Fibroblast of mammary gland (primary cell): ENCODE results near the gene PANX2.

ENCODE experiments used
- DNase-seq: peaks from one replicate; pipeline ENCODE4 v3.0.0-alpha.2; 2010; ENCODE audit warnings: low read depth
- H3K4me3 ChIP-seq: 2 replicates; pipeline ENCODE4 v1.5.1; 2011; ENCODE audit warnings: low read depth, mild to moderate bottlenecking, low read length, moderate library complexity; ENCODE audit not compliant: control insufficient read depth
- TF ChIP-seq, protein P1 (sequence below): conservative IDR thresholded peaks from 2 replicates; pipeline ENCODE4 v1.5.1; 2011; ENCODE audit warnings: low read depth, low read length, inconsistent platforms; ENCODE audit not compliant: control insufficient read depth, insufficient read depth

The PANX2 gene

DNA sequence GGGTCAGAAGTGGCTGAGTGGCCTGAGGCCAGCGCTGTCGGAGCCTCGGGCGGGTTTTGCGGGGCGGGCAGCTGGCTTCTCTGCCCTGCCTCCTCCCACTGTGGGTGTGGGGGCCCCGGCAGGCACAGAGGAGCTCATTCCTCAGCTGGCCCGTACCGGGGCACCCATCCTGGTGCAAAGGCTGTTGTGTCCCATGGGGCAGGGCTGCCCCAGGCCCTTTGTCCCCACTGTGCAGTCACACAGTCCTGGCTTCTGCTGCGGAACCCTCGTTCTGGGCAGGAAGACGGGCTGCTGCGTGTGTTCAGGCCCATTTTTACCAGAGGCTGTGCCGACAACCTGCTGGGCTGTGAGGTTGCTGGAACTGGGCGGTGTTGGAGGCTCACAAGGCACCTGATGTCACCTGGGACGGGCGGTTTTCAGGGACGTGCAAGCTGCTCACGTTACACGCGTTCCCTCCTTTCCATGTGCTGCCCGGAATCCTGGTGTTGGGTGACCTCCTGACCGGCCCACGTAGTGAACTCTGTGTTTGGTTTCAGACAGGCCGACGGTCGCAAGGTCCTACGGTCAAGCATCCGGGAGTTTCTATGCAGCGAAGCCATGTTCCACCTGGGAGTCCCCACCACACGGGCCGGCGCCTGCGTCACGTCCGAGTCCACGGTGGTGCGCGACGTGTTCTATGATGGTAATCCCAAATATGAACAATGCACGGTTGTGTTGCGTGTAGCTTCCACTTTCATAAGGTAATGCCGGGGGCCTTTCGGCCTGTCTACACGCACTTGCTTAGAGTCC, 35.4 kb downstream of the PANX2 start:
- H3K4me3 ChIP-seq: no peak overlapping the region
- DNase-seq: no peak
- TF ChIP-seq, protein P1, sequence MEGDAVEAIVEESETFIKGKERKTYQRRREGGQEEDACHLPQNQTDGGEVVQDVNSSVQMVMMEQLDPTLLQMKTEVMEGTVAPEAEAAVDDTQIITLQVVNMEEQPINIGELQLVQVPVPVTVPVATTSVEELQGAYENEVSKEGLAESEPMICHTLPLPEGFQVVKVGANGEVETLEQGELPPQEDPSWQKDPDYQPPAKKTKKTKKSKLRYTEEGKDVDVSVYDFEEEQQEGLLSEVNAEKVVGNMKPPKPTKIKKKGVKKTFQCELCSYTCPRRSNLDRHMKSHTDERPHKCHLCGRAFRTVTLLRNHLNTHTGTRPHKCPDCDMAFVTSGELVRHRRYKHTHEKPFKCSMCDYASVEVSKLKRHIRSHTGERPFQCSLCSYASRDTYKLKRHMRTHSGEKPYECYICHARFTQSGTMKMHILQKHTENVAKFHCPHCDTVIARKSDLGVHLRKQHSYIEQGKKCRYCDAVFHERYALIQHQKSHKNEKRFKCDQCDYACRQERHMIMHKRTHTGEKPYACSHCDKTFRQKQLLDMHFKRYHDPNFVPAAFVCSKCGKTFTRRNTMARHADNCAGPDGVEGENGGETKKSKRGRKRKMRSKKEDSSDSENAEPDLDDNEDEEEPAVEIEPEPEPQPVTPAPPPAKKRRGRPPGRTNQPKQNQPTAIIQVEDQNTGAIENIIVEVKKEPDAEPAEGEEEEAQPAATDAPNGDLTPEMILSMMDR: no peak

GRCh38 chr22:50206599-50206998, 36.1 kb downstream of the PANX2 start:
- DNase-seq: peak; percentile 76
- no peak overlapping the region for H3K4me3 ChIP-seq
- TF ChIP-seq, protein P1: peak; percentile 47

DNA sequence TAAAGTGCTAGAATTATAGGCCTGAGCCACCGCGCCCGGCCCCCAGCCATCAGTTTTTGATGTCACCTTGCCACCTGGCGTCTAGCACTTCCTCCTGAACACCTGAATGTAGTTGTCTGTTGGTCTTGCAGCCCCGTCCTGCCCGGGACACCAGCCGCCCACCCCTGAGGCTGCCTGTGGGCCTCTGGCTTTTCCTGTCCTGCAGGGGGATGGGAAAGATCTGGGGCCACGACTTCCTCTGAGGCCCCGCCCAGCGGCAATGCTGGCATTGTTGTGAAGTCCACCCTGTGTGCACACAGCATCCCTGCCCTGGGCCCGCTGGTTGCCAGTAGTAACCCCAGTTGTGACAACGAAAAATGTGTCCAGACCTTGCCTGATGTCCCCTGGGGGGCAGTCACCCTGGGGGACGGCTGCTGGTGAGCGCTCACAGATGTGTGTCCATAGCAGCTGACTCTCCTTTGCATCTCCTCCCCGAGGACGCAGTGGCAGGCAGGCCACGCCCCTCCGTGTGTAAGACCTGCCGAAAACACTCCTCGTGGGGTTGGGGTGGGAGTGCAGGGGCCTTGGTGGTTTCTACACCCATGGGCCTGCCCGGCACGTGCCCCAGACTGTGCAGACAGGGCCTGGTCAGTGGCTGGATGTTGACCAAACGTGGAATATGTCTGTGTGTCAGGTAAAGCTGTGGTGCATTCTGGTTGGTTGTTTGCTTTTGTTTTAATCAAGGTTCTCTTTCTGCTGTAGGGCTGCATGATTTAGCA, 37.0 kb downstream of the PANX2 start:
- no peak for DNase-seq
- TF ChIP-seq, protein P1: no peak
- H3K4me3 ChIP-seq: no peak overlapping the region

DNA sequence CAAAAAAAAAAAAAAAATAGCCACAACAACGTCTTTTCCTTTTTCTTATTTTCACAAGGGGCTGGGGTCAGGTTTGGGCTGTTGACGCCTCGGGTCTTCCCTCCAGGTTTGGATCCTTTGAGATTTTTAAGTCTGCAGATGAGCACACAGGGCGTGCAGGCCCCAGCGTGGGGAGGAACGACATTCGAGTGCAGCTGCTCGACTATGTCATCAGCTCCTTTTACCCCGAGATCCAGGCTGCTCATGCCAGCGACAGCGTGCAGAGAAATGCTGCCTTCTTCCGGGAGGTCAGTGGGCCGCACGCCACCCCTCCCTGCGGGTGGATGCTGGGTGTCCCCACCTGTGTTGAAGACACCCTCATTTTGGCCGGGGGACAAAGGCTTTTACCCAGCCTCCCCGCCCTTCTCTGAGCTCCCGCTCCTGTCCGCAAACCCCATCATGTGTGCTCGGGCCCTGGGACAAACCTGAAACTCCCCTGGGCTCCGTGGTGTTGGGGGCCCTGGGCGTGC, 38.0 kb downstream of the PANX2 start:
- no peak for DNase-seq
- no peak overlapping the region for H3K4me3 ChIP-seq
- TF ChIP-seq, protein P1: no peak

DNA sequence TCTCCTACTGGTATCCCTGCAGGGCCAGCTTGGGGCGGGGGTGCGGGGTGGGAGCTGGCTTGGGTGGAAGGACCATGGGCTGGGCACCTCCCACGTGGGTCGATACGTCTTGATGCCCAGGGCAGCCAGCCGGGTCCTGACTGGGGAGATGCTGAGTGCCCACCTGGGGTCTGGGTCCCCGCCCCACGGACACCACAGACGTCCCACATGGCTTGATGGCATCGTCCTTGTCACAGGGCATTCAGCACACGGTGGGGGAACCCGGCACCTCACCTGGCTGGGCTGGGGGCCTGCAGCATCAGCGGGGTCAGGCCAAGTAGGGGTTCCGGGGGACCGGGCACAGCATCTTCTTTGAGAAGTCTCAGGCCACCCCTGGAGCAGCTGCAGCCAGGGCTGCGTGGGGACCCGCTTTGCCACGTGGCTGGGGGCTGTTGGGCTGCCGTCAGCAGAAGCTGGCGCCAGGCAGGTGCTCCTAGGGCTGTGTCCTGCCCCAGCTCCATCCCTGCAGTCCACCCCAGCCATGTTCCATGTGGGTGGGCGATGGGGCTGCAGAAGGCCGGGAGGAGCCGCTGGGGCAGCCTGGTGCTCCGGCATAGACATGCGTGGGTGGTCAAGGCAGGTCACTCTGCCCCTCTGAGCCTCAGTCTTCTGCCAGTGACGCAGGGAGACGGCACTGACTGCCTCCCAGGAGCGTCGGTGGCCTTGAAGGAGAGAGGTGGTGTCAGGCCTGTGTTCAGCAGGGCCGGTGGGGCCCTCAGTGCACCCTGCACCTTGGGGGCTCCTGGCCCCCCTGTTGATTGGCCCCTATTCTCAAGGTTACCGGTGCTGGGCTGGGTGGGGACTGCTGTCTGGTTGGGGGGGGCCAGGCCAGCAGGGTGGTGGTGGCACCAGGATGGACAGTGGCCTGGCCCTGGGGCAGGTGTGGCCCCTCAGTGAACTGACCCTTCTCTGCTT, 38.7 kb downstream of the PANX2 start:
- TF ChIP-seq, protein P1: no peak
- H3K4me3 ChIP-seq: no peak overlapping the region
- no peak for DNase-seq

DNA sequence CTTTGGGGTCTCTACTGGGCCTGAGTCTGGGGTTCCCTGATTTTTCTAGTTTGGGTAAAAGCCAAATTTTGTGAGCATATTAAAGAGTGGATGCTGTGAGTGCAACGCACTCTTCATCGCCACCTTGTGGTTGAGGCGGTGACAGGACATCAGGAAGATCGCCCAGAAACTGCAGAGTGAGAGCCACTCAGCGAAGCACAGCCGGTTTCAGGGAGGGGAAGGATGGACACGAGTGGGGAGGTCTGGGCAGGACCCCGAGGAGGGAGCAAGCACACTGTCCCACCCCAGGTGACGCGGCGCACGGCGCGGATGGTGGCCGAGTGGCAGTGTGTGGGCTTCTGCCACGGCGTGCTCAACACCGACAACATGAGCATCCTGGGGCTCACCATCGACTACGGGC, 39.4 kb downstream of the PANX2 start:
- H3K4me3 ChIP-seq: no peak overlapping the region
- TF ChIP-seq, protein P1: peak; percentile 91
- peak; percentile 68 for DNase-seq
